PC-3 (cell line): ENCODE measurements around the gene SEPTIN12. TPM values are rescaled to one million over a fixed set of nuclear protein-coding genes. Genes with fewer than 3 reads are reported as not detected.

ENCODE experiments used
- ATAC-seq: fragments of 200-7000 bp; cut with Tn5 transposase; 2 replicates; pipeline ENCODE4 v1.9.1; 2020; ENCODE audit warnings: mild to moderate bottlenecking, moderate library complexity
- BruUV-seq: library from RNA; stranded (reverse); fragments of 400-500 nt; replicated peaks from 2 replicates; lab custom pipeline; 2021; lab: Mats Ljungman, UMichigan
- CTCF ChIA-PET: fragments of 300-600 bp; sonication (Branson Sonifier 250); formaldehyde crosslinking; loops from one replicate; lab custom pipeline; 2022; ENCODE audit warnings: antibody characterized with exemption; lab: Charles Lee
- POLR2A ChIA-PET: fragments of 300-600 bp; sonication (Branson Sonifier 250); formaldehyde crosslinking; loops from one replicate; lab custom pipeline; 2022; ENCODE audit warnings: antibody characterized with exemption; ENCODE audit not compliant: unreplicated experiment; lab: Charles Lee
- DNase-seq: peaks from one replicate; pipeline ENCODE4 v3.0.0-alpha.2; 2015
- H2AFZ ChIP-seq: fragments of 300-600 bp; sonication (generic); 2 replicates; pipeline ENCODE4 v1.6.0; 2016; ENCODE audit warnings: antibody characterized with exemption, low read length
- H3F3A ChIP-seq: fragments of 300-600 bp; sonication (generic); one replicate; pipeline ENCODE4 v1.6.0; 2017; ENCODE audit warnings: antibody characterized with exemption, low read length, control low read depth, mild to moderate bottlenecking; ENCODE audit not compliant: unreplicated experiment
- H3K27ac ChIP-seq: fragments of 300-600 bp; sonication (generic); 2 replicates; pipeline ENCODE4 v1.5.1; 2016; ENCODE audit warnings: mild to moderate bottlenecking, low read length
- H3K27me3 ChIP-seq: fragments of 300-600 bp; sonication (generic); 2 replicates; pipeline ENCODE4 v1.6.1; 2016; ENCODE audit warnings: low read length, mixed read lengths
- H3K36me3 ChIP-seq: fragments of 300-600 bp; sonication (generic); 2 replicates; pipeline ENCODE4 v1.6.1; 2016; ENCODE audit warnings: low read depth, mixed run types, low read length, mixed read lengths
- H3K4me1 ChIP-seq: fragments of 300-600 bp; sonication (generic); 2 replicates; pipeline ENCODE4 v1.5.1; 2016; ENCODE audit warnings: low read length; ENCODE audit not compliant: insufficient read depth
- H3K4me2 ChIP-seq: fragments of 300-600 bp; sonication (generic); 2 replicates; pipeline ENCODE4 v1.6.0; 2016; ENCODE audit warnings: low read length
- H3K4me3 ChIP-seq: fragments of 300-600 bp; sonication (generic); 2 replicates; pipeline ENCODE4 v1.5.1; 2016; ENCODE audit warnings: mild to moderate bottlenecking, low read length, mixed read lengths
- H3K79me2 ChIP-seq: fragments of 300-600 bp; sonication (generic); 2 replicates; pipeline ENCODE4 v1.6.1; 2017; ENCODE audit warnings: low read length, mixed read lengths
- H3K9ac ChIP-seq: fragments of 300-600 bp; sonication (generic); 2 replicates; pipeline ENCODE4 v1.6.0; 2016; ENCODE audit warnings: mild to moderate bottlenecking, low read length
- H3K9me2 ChIP-seq: fragments of 300-600 bp; sonication (generic); replicated peaks from 2 replicates; pipeline ENCODE4 v1.6.1; 2016; ENCODE audit warnings: mixed run types, low read length, mixed read lengths
- H3K9me3 ChIP-seq: fragments of 300-600 bp; sonication (generic); 2 replicates; pipeline ENCODE4 v1.6.1; 2016; ENCODE audit warnings: low read length, mixed read lengths
- H4K20me1 ChIP-seq: fragments of 300-600 bp; sonication (generic); 2 replicates; pipeline ENCODE4 v1.6.1; 2016; ENCODE audit warnings: low read length, mixed read lengths
- EZH2 ChIP-seq: fragments of 300-600 bp; sonication (generic); IDR thresholded peaks from one replicate; pipeline ENCODE4 v1.6.1; 2017; ENCODE audit warnings: antibody characterized with exemption, mild to moderate bottlenecking, low read length; ENCODE audit not compliant: unreplicated experiment
- EZH2phosphoT487 ChIP-seq: fragments of 300-600 bp; sonication (generic); IDR thresholded peaks from 2 replicates; pipeline ENCODE4 v1.6.1; 2018; ENCODE audit warnings: mild to moderate bottlenecking, antibody characterized with exemption, low read length, borderline replicate concordance
- intact Hi-C: fragments of 100-400 bp; cut with micrococcal nuclease; formaldehyde crosslinking; loops from 2 replicates; pipeline ENCODE4 v1.9.0; 2023
- total RNA-seq: library from RNA; depleted of rRNA; stranded (reverse); fragments of >200 nt; gene quantifications from 2 replicates; pipeline ENCODE4 v1.2.3, GENCODE V29; 2014
- TF ChIP-seq, protein P1 (sequence below): fragments of 300-600 bp; sonication (generic); conservative IDR thresholded peaks from 2 replicates; pipeline ENCODE4 v1.5.1; 2017; ENCODE audit warnings: antibody characterized with exemption, low read depth, mild to moderate bottlenecking, low read length

The SEPTIN12 gene
- total RNA-seq, 1 experiment from 2014 or later: not detected

GRCh38 chr16:4734063-4734729, 53.9 kb downstream of the SEPTIN12 start, which contains the start of the genes ANKS3 and DNAAF8:
TSS of gene ANKS3 (minus strand) at chr16:4734271. CDS start at chr16:4730149, 4,122 bp downstream.
TSS of gene DNAAF8 (plus strand) at chr16:4734537. CDS start at chr16:4736515, 1,978 bp downstream.
- BruUV-seq: no TSS peak
- POLR2A ChIA-PET: interaction anchor here (0.5 to 1.2 kb wide), 8 partner anchors 32 to 381 kb away, joined by 3 to 10 read pairs (median 4); partner anchors contain the start of gene ZNF500
- no peaks in the 10 kb centered on the region for H4K20me1 ChIP-seq
- H2AFZ ChIP-seq: peak within 1 kb of the TSS; percentile 99
- H3K27me3 ChIP-seq: no peaks in the 10 kb centered on the region
- ATAC-seq (peak; percentile 94), DNase-seq (peak; percentile 91)
- H3K27ac ChIP-seq: peak within 1 kb of the TSS; percentile 76
- TF ChIP-seq EZH2 (no peak), EZH2phosphoT487 (no peak)
- TF ChIP-seq, protein P1, sequence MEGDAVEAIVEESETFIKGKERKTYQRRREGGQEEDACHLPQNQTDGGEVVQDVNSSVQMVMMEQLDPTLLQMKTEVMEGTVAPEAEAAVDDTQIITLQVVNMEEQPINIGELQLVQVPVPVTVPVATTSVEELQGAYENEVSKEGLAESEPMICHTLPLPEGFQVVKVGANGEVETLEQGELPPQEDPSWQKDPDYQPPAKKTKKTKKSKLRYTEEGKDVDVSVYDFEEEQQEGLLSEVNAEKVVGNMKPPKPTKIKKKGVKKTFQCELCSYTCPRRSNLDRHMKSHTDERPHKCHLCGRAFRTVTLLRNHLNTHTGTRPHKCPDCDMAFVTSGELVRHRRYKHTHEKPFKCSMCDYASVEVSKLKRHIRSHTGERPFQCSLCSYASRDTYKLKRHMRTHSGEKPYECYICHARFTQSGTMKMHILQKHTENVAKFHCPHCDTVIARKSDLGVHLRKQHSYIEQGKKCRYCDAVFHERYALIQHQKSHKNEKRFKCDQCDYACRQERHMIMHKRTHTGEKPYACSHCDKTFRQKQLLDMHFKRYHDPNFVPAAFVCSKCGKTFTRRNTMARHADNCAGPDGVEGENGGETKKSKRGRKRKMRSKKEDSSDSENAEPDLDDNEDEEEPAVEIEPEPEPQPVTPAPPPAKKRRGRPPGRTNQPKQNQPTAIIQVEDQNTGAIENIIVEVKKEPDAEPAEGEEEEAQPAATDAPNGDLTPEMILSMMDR: no peak
- H3K4me1 ChIP-seq: no peaks in the 10 kb centered on the region; the same call in 1 of the 2 replicates
- no peaks in the 10 kb centered on the region for H3K9me2 ChIP-seq
- peak within 1 kb of the TSS; percentile 94 for H3K4me3 ChIP-seq
- H3F3A ChIP-seq: no peaks in the 10 kb centered on the region
- H3K9ac ChIP-seq: peak within 1 kb of the TSS; percentile 94
- intact Hi-C loops: loop anchor here (5.0 to 10.0 kb wide), 2 partner anchors 68 to 211 kb away; partner anchors contain the start of gene ROGDI
- peak within 1 kb of the TSS; percentile 100 for H3K4me2 ChIP-seq
- H3K79me2 ChIP-seq: peaks cover 24% of the 10 kb centered on the region
- no peaks in the 10 kb centered on the region for H3K36me3 ChIP-seq
- CTCF ChIA-PET: no interaction called here
- no peaks in the 10 kb centered on the region for H3K9me3 ChIP-seq

DNA sequence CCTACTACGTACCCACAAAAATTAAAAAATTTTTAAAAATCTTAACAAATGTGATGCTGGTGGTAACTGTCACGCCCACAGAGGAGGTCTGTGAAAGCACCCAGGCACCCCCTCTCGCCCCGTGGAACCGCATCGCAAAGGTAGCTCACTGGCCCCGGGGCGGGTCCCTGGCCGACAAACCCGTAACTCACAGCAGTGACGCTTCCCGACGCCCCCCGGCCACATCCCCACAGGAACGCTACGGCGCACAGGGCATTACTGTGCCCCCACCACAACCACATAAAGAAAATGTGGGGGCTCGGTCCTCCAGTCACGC, 54.4 kb downstream of the SEPTIN12 start:
- CTCF ChIA-PET: no interaction called here
- Histone ChIP-seq H3K4me3 (peak overlapping the region; percentile 94), H3K27ac (peak overlapping the region; percentile 28; the same call in 1 of the 2 replicates), H3K9me2 (no peaks in the 10 kb centered on the region), H3K79me2 (peaks cover 24% of the 10 kb centered on the region), H3K9ac (peak overlapping the region; percentile 94), H3K27me3 (no peaks in the 10 kb centered on the region), H3K4me2 (peak overlapping the region; percentile 100), H3F3A (no peaks in the 10 kb centered on the region), H3K9me3 (no peaks in the 10 kb centered on the region), H4K20me1 (no peaks in the 10 kb centered on the region), H3K4me1 (no peaks in the 10 kb centered on the region; the same call in 1 of the 2 replicates), H2AFZ (peak overlapping the region; percentile 94), H3K36me3 (no peaks in the 10 kb centered on the region)
- intact Hi-C loops: loop anchor here (5.0 to 10.0 kb wide), 2 partner anchors 69 to 211 kb away; partner anchors contain the start of gene ROGDI
- POLR2A ChIA-PET: interaction anchor here (1.2 kb wide), 1 partner anchor 69 kb away, joined by 5 read pairs; no protein-coding TSS in a partner anchor
- ATAC-seq: peak; percentile 4
- TF ChIP-seq EZH2 (no peak), EZH2phosphoT487 (no peak)
- TF ChIP-seq, protein P1: no peak
- TSS peak; percentile 44 for BruUV-seq
- DNase-seq: no peak
